CD8-positive, alpha-beta memory T cell (primary cell): ENCODE results near the gene NLGN1. TPM values are rescaled to one million over a fixed set of nuclear protein-coding genes. Genes with fewer than 3 reads are reported as not detected.

Experiments used
- CTCF ChIA-PET: fragments of 350-600 bp; sonication (Branson Sonifier 250); formaldehyde crosslinking; loops from one replicate; lab custom pipeline; 2021; ENCODE audit warnings: antibody characterized with exemption; lab: Charles Lee
- POLR2A ChIA-PET: fragments of 350-600 bp; sonication (Branson Sonifier 250); formaldehyde crosslinking; loops from one replicate; lab custom pipeline; 2021; ENCODE audit warnings: antibody characterized with exemption; lab: Charles Lee
- DNase-seq, 5 donors: peaks; one replicate each; pipeline versions ENCODE4 v3.0.0 to v3.0.0-alpha.2; 2020 to 2022; ENCODE audit warnings: mixed read lengths in 1 of 5
- H3K27ac ChIP-seq: one replicate; pipeline ENCODE4 v1.7.0; 2013; ENCODE audit warnings: low read depth, mild to moderate bottlenecking, low read length, moderate library complexity
- H3K27me3 ChIP-seq: 2 replicates; pipeline ENCODE4 v1.7.0; 2013; ENCODE audit warnings: low read length, mild to moderate bottlenecking; ENCODE audit not compliant: insufficient read depth, poor library complexity, severe bottlenecking
- H3K36me3 ChIP-seq: 2 replicates; pipeline ENCODE4 v1.7.0; 2013; ENCODE audit warnings: mild to moderate bottlenecking, low read length, moderate library complexity; ENCODE audit not compliant: insufficient read depth
- H3K4me1 ChIP-seq: 2 replicates; pipeline ENCODE4 v1.7.0; 2013; ENCODE audit warnings: mild to moderate bottlenecking, low read length, moderate library complexity; ENCODE audit not compliant: insufficient read depth
- H3K4me3 ChIP-seq: 2 replicates; pipeline ENCODE4 v1.7.0; 2013; ENCODE audit warnings: mild to moderate bottlenecking, low read length
- H3K9me3 ChIP-seq: 2 replicates; pipeline ENCODE4 v1.7.0; 2013; ENCODE audit warnings: mild to moderate bottlenecking, low read length
- H3K27ac Mint-ChIP-seq, 8 donors: one replicate each; pipeline ENCODE4 v1.8.0; 2020 to 2021; ENCODE audit warnings: mixed read lengths in 8 of 8, mild to moderate bottlenecking in 6 of 8, inconsistent platforms in 3 of 8, moderate library complexity in 3 of 8
- H3K27me3 Mint-ChIP-seq, 2 donors: one replicate each; pipeline ENCODE4 v1.8.0; 2020 to 2021; ENCODE audit warnings: mixed read lengths in 2 of 2, mild to moderate bottlenecking in 1 of 2, moderate library complexity in 1 of 2
- H3K36me3 Mint-ChIP-seq, 3 donors: one replicate each; pipeline ENCODE4 v1.8.0; 2020 to 2021; ENCODE audit warnings: mixed read lengths in 3 of 3, inconsistent platforms in 1 of 3, mild to moderate bottlenecking in 1 of 3
- H3K4me1 Mint-ChIP-seq, 3 donors: one replicate each; pipeline ENCODE4 v1.8.0; 2020 to 2021; ENCODE audit warnings: mixed read lengths in 3 of 3, inconsistent platforms in 1 of 3, mild to moderate bottlenecking in 1 of 3
- H3K4me3 Mint-ChIP-seq, 7 donors: one replicate each; pipeline ENCODE4 v1.8.0; 2020 to 2021; ENCODE audit warnings: mixed read lengths in 7 of 7, mild to moderate bottlenecking in 6 of 7, moderate library complexity in 4 of 7, inconsistent platforms in 2 of 7
- H3K9me3 Mint-ChIP-seq, 5 donors: one replicate each; pipeline ENCODE4 v1.8.0; 2020 to 2022; ENCODE audit warnings: mixed read lengths in 5 of 5, mild to moderate bottlenecking in 3 of 5, moderate library complexity in 2 of 5, inconsistent platforms in 1 of 5
- polyA plus RNA-seq: library from polyadenylated mRNA; unstranded; fragments of 300-500 nt; fragmentation: Illumina TruSeq; gene quantifications from one replicate; pipeline ENCODE4 v1.2.3, GENCODE V29; 2021
- total RNA-seq, 2 experiments: library from RNA; stranded (reverse); gene quantifications; one replicate each; pipeline ENCODE4 v1.2.3, GENCODE V29; 2021

The NLGN1 gene
- total and polyA plus RNA-seq, 3 experiments from 2014 or later, result not detected

- no peak for DNase-seq
- Mint-ChIP-seq H3K36me3 (no peaks in the 10 kb centered on the region), H3K9me3 (peaks cover 3 to 32% (median 8%) of the 10 kb centered on the region in 5 donors), H3K27me3 (no peaks in the 10 kb centered on the region), H3K27ac (no peak overlapping the region), H3K4me1 (no peaks in the 10 kb centered on the region), H3K4me3 (no peak overlapping the region)
- ChIA-PET CTCF (no interaction called here), POLR2A (no interaction called here)
- Histone ChIP-seq H3K4me1 (no peaks in the 10 kb centered on the region), H3K27ac (no peak overlapping the region), H3K4me3 (no peak overlapping the region), H3K9me3 (no peaks in the 10 kb centered on the region), H3K36me3 (no peaks in the 10 kb centered on the region), H3K27me3 (no peaks in the 10 kb centered on the region)
Measured at GRCh38 chr3:174168026-174168425, 770.5 kb downstream of the NLGN1 start.

GRCh38 chr3:174168538-174169254 lies 771.2 kb downstream of the NLGN1 start:
- no peak overlapping the region for H3K27ac Mint-ChIP-seq
- DNase-seq, result no peak
- Histone ChIP-seq H3K27ac (no peak overlapping the region), H3K4me1 (no peaks in the 10 kb centered on the region), H3K36me3 (no peaks in the 10 kb centered on the region), H3K4me3 (no peak overlapping the region), H3K9me3 (no peaks in the 10 kb centered on the region), H3K27me3 (no peaks in the 10 kb centered on the region)
- H3K9me3 Mint-ChIP-seq, result peaks cover 3 to 37% (median 8%) of the 10 kb centered on the region in 5 donors
- no peaks in the 10 kb centered on the region for H3K4me1 Mint-ChIP-seq
- H3K4me3 Mint-ChIP-seq, result no peak overlapping the region
- POLR2A ChIA-PET, result no interaction called here
- CTCF ChIA-PET, result no interaction called here
- no peaks in the 10 kb centered on the region for H3K36me3 Mint-ChIP-seq
- no peaks in the 10 kb centered on the region for H3K27me3 Mint-ChIP-seq

GRCh38 chr3:174169736-174170135 lies 772.2 kb downstream of the NLGN1 start:
- H3K27me3 Mint-ChIP-seq, result no peaks in the 10 kb centered on the region
- Histone ChIP-seq H3K4me1 (no peaks in the 10 kb centered on the region), H3K27me3 (no peaks in the 10 kb centered on the region), H3K36me3 (no peaks in the 10 kb centered on the region), H3K27ac (no peak overlapping the region), H3K9me3 (no peaks in the 10 kb centered on the region), H3K4me3 (no peak overlapping the region)
- H3K36me3 Mint-ChIP-seq, result no peaks in the 10 kb centered on the region
- DNase-seq, result no peak
- H3K4me3 Mint-ChIP-seq, result no peak overlapping the region
- H3K4me1 Mint-ChIP-seq, result no peaks in the 10 kb centered on the region
- no peak overlapping the region for H3K27ac Mint-ChIP-seq
- CTCF ChIA-PET, result no interaction called here
- peaks cover 1 to 33% (median 6%) of the 10 kb centered on the region in 5 donors for H3K9me3 Mint-ChIP-seq
- POLR2A ChIA-PET, result no interaction called here

GRCh38 chr3:174170248-174170647 lies 772.7 kb downstream of the NLGN1 start:
- ChIA-PET CTCF (no interaction called here), POLR2A (no interaction called here)
- no peaks in the 10 kb centered on the region for H3K9me3 ChIP-seq
- H3K36me3 Mint-ChIP-seq, result no peaks in the 10 kb centered on the region
- no peak overlapping the region for H3K27ac Mint-ChIP-seq
- peaks cover 1 to 34% (median 2%) of the 10 kb centered on the region in 5 donors for H3K9me3 Mint-ChIP-seq
- no peaks in the 10 kb centered on the region for H3K4me1 Mint-ChIP-seq
- H3K4me3 Mint-ChIP-seq, result no peak overlapping the region
- no peaks in the 10 kb centered on the region for H3K27me3 ChIP-seq
- DNase-seq, result no peak
- no peak overlapping the region for H3K4me3 ChIP-seq
- H3K36me3 ChIP-seq, result no peaks in the 10 kb centered on the region
- H3K4me1 ChIP-seq, result no peaks in the 10 kb centered on the region
- no peak overlapping the region for H3K27ac ChIP-seq
- H3K27me3 Mint-ChIP-seq, result no peaks in the 10 kb centered on the region

- POLR2A ChIA-PET, result no interaction called here
- H3K4me1 ChIP-seq, result no peaks in the 10 kb centered on the region
- CTCF ChIA-PET, result no interaction called here
- no peaks in the 10 kb centered on the region for H3K36me3 ChIP-seq
- Mint-ChIP-seq H3K9me3 (peaks cover 0 to 6% (median 0%) of the 10 kb centered on the region in 5 donors), H3K36me3 (no peaks in the 10 kb centered on the region), H3K27ac (no peak overlapping the region), H3K4me3 (no peak overlapping the region), H3K4me1 (peaks cover 0 to 6% (median 5%) of the 10 kb centered on the region in 3 donors), H3K27me3 (no peaks in the 10 kb centered on the region)
- H3K4me3 ChIP-seq, result no peak overlapping the region
- H3K9me3 ChIP-seq, result no peaks in the 10 kb centered on the region
- no peak for DNase-seq
- no peaks in the 10 kb centered on the region for H3K27me3 ChIP-seq
- H3K27ac ChIP-seq, result no peak overlapping the region
Measured at GRCh38 chr3:174186377-174186989, 788.9 kb downstream of the NLGN1 start.

GRCh38 chr3:174191380-174191779 lies 793.8 kb downstream of the NLGN1 start:
- H3K9me3 ChIP-seq, result no peaks in the 10 kb centered on the region
- no peaks in the 10 kb centered on the region for H3K4me1 ChIP-seq
- no peak for DNase-seq
- H3K4me1 Mint-ChIP-seq, result peaks cover 0 to 8% (median 6%) of the 10 kb centered on the region in 3 donors
- H3K36me3 ChIP-seq, result no peaks in the 10 kb centered on the region
- H3K27ac Mint-ChIP-seq, result no peak overlapping the region
- H3K27me3 Mint-ChIP-seq, result no peaks in the 10 kb centered on the region
- CTCF ChIA-PET, result no interaction called here
- H3K27ac ChIP-seq, result no peak overlapping the region
- H3K9me3 Mint-ChIP-seq, result peaks cover 0 to 4% (median 0%) of the 10 kb centered on the region in 5 donors
- H3K4me3 ChIP-seq, result no peak overlapping the region
- H3K27me3 ChIP-seq, result no peaks in the 10 kb centered on the region
- H3K36me3 Mint-ChIP-seq, result no peaks in the 10 kb centered on the region
- POLR2A ChIA-PET, result no interaction called here
- peak overlapping the region in 2 of 7 donors; percentile 19 to 54 for H3K4me3 Mint-ChIP-seq

GRCh38 chr3:174191895-174192294 lies 794.4 kb downstream of the NLGN1 start:
- Histone ChIP-seq H3K27me3 (no peaks in the 10 kb centered on the region), H3K9me3 (no peaks in the 10 kb centered on the region), H3K4me3 (no peak overlapping the region), H3K36me3 (no peaks in the 10 kb centered on the region), H3K27ac (no peak overlapping the region), H3K4me1 (no peaks in the 10 kb centered on the region)
- Mint-ChIP-seq H3K27ac (no peak overlapping the region), H3K36me3 (no peaks in the 10 kb centered on the region), H3K27me3 (no peaks in the 10 kb centered on the region), H3K4me1 (peaks cover 0 to 8% (median 6%) of the 10 kb centered on the region in 3 donors), H3K4me3 (peak overlapping the region in 1 of 7 donors; percentile 54), H3K9me3 (peaks cover 0 to 4% (median 0%) of the 10 kb centered on the region in 5 donors)
- DNase-seq, result no peak
- ChIA-PET POLR2A (no interaction called here), CTCF (no interaction called here)

GRCh38 chr3:174192471-174192870 lies 794.9 kb downstream of the NLGN1 start:
- no peak overlapping the region for H3K4me3 ChIP-seq
- H3K27me3 ChIP-seq, result no peaks in the 10 kb centered on the region
- H3K4me1 ChIP-seq, result no peaks in the 10 kb centered on the region
- ChIA-PET CTCF (no interaction called here), POLR2A (no interaction called here)
- H3K27ac ChIP-seq, result no peak overlapping the region
- peaks cover 0 to 4% (median 0%) of the 10 kb centered on the region in 5 donors for H3K9me3 Mint-ChIP-seq
- H3K36me3 ChIP-seq, result no peaks in the 10 kb centered on the region
- no peaks in the 10 kb centered on the region for H3K9me3 ChIP-seq
- H3K4me1 Mint-ChIP-seq, result peaks cover 0 to 8% (median 6%) of the 10 kb centered on the region in 3 donors
- H3K4me3 Mint-ChIP-seq, result no peak overlapping the region
- no peaks in the 10 kb centered on the region for H3K27me3 Mint-ChIP-seq
- DNase-seq, result no peak
- H3K36me3 Mint-ChIP-seq, result no peaks in the 10 kb centered on the region
- H3K27ac Mint-ChIP-seq, result no peak overlapping the region
